HCT116 (cell line): ENCODE measurements around the gene CDX1.
A peak's percentile ranks its signal among the peaks of the same experiment; 100 is the strongest.

Source experiments
- CTCF ChIP-seq, 3 experiments: fragments of 200-600 bp in 1 of 3; sonication (generic) in 1 of 3; IDR thresholded peaks in 2 of 3; conservative IDR thresholded peaks in 1 of 3; 2 replicates each; pipeline ENCODE4 v1.5.1; 2012 to 2017; ENCODE audit warnings: low read depth in 2 of 3, low read length in 2 of 3, antibody characterized with exemption in 1 of 3, borderline replicate concordance in 1 of 3, control low read depth in 1 of 3, mild to moderate bottlenecking in 1 of 3, mixed read lengths in 1 of 3, mixed run types in 1 of 3, moderate library complexity in 1 of 3; ENCODE audit not compliant: insufficient read depth in 1 of 3
- EZH2phosphoT487 ChIP-seq: fragments of 200-600 bp; IDR thresholded peaks from 2 replicates; pipeline ENCODE4 v1.6.1; 2018; ENCODE audit warnings: antibody characterized with exemption, borderline replicate concordance
- POLR2A ChIP-seq: IDR thresholded peaks from 2 replicates; pipeline ENCODE4 v1.7.0; 2011; ENCODE audit warnings: borderline replicate concordance; ENCODE audit not compliant: insufficient read depth, insufficient read length; ENCODE audit errors: extremely low read depth
- RAD21 ChIP-seq: IDR thresholded peaks from 2 replicates; pipeline ENCODE4 v1.6.1; 2012; ENCODE audit warnings: low read depth, mild to moderate bottlenecking
- REST ChIP-seq: IDR thresholded peaks from 2 replicates; pipeline ENCODE4 v1.6.1; 2012; ENCODE audit warnings: low read depth
- SP1 ChIP-seq: IDR thresholded peaks from 2 replicates; pipeline ENCODE4 v1.6.1; 2012; ENCODE audit warnings: low read depth
- TF ChIP-seq, protein P1 (sequence below): IDR thresholded peaks from 2 replicates; pipeline ENCODE4 v1.6.1; 2012

- TF ChIP-seq CTCF (IDR thresholded peaks at IDR 0.05 in 2 of 3, conservative IDR thresholded peaks at IDR 0.05 in 1 of 3; ENCODE audit: borderline replicate concordance in 1 of 3, insufficient read depth in 1 of 3, low read depth in 2 of 3, low read length in 2 of 3): peak; percentile 58 to 68 (median 63); a peak in 5 of 6 replicates
- TF ChIP-seq, protein P1, sequence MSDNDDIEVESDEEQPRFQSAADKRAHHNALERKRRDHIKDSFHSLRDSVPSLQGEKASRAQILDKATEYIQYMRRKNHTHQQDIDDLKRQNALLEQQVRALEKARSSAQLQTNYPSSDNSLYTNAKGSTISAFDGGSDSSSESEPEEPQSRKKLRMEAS: no peak
- TF ChIP-seq RAD21: peak; percentile 66
- no peak for TF ChIP-seq POLR2A
- no peak for TF ChIP-seq SP1
- no peak for TF ChIP-seq REST
- no peak for TF ChIP-seq EZH2phosphoT487
Measured at GRCh38 chr5:150122158-150122510, 44.4 kb upstream of the CDX1 start.
